NCI-H2227 (cell line): Measurements from ENCODE around the gene PRR5L.
A peak's percentile ranks its signal among the peaks of the same experiment; 100 is the strongest.

ENCODE experiments used
- DNase-seq: peaks from one replicate; lab custom pipeline; 2025; ENCODE audit not compliant: unreplicated experiment; lab: John Stamatoyannopoulos, UW

PRR5L gene

GRCh38 chr11:36278531-36279282 lies 17.4 kb upstream of the PRR5L start:
- DNase-seq = peak; percentile 50

DNA sequence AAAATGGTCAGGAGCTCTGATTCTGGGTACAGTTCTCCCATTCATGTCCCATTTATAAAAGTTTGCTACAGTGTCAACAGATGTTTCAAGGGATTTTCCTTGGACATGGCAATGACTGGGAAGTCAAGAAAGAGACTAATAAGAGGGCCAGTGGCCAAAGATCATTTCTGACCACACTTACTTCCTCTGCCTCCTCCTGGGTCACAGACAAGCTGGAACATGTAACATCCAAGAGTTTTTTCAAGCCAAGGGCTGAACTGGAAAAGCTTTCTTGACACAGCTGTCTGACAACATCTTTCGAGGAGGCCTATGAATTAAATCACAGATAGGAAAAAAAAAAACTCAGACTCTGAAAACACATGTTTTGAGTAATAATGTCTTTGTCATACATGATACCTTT lies 15.6 kb upstream of the PRR5L start:
- DNase-seq = no peak

DNA sequence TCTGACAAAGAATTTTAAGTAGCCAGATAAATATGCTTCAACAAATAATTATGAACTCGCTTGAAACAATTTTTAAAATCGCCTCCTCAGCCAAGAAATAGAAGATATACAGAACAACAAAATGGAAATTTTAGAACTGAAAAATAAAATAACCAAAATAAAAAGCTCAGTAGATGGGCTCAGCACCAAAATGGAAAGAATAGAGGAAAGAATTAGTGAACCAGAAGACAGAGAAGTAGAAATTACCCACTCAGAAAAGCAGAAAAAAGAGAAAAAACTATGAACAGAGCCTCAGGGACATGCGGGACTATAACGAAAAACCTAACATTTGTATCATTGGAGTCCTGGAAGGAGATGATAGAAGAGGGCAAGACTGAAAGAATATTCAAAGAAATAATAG lies 14.2 kb upstream of the PRR5L start:
- DNase-seq = no peak

DNA sequence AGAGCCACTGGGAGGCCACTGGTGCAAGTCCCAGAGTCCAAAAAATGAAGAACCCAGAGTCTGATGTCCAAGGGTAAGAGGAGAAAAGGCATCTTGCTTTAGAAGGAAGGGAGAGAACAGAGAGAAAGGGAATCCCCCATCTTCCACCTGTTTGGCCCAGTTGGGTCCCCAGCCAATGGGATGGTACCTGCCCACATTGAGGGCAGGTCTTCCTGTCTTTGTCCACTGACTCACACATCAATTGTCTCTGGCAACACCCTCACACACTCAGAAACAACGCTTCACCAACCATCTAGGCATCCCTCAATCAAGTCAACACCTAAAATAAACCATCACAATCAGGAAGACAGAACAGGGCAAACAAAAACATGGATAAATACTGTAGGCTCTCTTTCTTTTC lies 13.2 kb upstream of the PRR5L start:
- no peak for DNase-seq

GRCh38 chr11:36288442-36289225 lies 7.5 kb upstream of the PRR5L start:
- no peak for DNase-seq

- peak; percentile 97 for DNase-seq
These were observed 6.7 kb upstream of the PRR5L start, which contains the start of gene COMMD9 for GRCh38 chr11:36289226-36289852. TSS of gene COMMD9 (minus strand) at chr11:36289424. CDS start at chr11:36289412, 12 bp downstream.

DNA sequence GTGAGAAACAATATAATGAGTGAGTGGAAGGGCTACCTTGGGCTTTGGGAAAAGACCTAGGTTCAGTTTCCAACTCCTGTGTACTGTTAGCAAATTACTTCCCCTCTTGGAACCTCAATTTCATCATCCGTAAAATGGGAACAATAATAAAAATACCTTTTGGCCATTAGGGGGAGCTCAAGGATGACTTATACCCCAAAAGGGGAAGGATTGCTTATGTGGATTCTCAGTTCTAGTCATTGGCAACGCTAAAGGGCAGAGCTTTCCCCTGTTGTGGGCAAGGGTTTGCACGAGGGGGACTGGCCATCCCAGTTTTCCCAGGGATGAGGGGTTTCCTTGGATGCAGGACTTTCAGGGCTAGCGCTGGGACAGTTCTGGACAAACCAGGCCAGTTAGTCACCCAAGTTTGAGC lies 3.8 kb upstream of the PRR5L start:
- DNase-seq = peak; percentile 32

GRCh38 chr11:36296884-36297543 lies 926 bp downstream of the PRR5L start:
- no peak for DNase-seq

- DNase-seq = peak; percentile 6
These were observed 4.6 kb downstream of the PRR5L start for GRCh38 chr11:36300650-36301049.

DNA sequence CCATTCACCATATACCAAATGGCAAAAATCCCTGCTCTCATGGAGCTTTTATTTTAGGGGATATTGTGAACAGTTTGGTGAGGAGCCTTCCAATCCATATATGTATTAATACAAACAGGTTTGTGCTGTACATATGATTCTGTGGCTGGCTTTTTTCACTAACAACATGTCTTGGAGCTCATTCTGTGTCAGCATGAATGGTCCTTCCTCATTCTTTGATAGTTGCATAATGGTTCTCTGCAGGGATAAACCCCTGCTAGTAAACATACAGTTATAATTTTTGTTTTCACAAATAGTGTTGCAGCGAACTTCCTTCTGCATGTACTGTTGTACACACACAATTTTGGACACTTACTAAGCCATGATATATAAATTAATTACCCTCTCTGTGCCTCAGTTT lies 8.3 kb downstream of the PRR5L start:
- no peak for DNase-seq

GRCh38 chr11:36305047-36305446 lies 9.0 kb downstream of the PRR5L start:
- DNase-seq = no peak

DNA sequence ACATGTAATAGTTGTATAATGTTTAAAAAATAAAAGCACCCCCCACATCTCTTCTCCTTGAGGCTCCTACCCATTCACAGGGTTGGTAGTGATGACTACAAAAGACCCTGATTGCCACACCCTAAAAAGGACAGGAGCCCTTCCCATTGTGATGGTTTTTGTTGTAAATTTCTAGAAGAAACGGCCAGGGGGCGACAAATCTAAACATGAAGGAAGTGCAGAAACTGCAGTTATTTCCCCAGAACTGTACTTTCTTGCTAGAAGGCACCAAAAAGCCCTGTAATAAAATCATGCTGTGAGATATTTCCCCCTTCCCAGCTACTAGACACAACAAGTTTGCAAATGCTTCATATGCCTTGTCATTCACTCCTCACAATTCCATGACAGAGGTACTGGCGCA lies 10.8 kb downstream of the PRR5L start:
- peak; percentile 66 for DNase-seq

- no peak for DNase-seq
These were observed 12.5 kb downstream of the PRR5L start for GRCh38 chr11:36308577-36308976.

DNA sequence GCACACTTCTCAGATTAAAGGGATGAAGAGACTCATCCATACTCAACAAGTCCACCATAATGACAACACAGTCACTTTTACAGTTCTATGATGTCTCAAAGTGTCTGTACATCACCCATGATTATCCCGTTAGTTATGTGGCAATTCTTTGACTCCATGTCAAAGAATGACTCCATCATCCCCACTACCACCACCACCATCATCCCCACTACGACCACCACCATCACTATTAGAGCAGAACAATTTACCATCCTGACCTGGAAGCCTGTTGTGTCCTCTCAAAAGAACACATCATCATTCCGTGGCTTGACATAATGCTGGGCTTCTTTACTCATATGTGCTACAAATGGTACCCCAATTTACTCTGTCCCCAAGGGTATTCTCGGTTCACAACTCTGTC lies 13.7 kb downstream of the PRR5L start:
- no peak for DNase-seq

DNA sequence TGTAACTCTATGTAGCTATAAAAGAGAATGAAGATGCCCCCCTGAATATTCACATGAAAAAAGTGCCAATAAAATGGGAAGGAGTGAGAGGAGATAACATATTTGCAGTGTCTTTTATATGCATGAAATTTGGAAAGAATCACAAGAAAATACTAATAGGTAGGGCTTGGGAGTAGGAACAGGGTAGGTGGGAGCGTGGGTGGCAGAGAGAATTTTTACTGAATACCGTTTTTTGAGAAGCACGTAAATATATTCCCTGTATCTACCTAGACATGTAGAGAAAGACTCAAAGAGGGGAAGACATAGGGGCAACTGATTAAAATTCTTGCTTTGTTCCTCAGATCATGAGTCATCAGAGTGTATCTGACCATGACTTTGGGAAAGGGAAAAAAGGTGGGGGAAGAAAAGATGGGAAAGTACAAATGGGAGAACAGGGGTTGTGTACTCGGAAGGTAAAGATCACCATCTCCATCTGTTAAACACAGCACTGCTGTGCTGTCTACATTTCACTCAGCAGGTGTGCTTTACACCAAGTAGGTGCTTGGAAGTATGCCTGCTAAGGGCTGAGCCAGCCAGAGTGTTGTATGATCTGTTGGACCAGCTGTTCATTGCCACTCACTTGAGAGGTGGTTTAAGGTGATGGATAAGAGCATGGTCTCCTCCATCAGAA lies 16.0 kb downstream of the PRR5L start:
- DNase-seq = no peak

DNA sequence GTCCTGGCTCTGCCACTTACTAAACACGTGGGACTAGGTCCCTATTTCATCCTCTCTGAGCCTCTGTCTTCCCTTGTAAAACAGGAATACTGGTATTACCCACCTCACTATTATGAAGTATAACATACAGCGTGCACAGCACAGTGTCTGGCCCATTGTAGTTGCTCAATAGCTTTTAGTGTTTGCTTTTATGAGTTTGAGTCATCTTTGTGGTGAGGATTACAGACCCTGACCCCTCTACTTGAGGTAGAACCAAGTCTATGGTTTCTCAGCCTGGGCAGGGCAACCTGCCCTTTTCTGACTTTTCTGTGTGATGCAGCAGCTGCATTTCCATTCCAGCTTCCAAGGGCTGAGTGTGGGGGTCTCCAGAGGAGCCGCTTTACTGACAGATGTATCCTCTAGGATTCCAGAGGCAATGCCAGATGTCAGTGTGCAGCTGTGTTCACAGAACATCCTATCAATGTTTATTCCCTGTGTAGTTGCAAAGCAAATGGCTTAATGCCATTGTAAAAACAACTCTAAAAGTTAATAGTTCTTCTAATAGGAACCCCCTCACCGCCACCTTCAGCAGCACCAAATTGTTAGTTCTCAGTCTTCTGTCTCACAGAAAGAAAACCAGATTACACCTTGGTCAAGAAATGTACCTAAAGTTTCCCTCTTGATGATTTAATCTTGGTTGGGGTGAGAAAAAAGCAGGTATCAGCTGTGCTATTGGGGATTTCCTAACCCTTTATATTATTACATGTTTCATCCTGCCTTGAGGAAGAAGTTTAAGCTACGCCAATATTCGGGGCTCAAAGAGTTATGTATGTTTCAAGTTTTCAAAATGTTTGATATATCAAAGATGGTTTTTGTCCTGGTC lies 16.8 kb downstream of the PRR5L start:
- no peak for DNase-seq

GRCh38 chr11:36313750-36314433 lies 17.8 kb downstream of the PRR5L start:
- no peak for DNase-seq

DNA sequence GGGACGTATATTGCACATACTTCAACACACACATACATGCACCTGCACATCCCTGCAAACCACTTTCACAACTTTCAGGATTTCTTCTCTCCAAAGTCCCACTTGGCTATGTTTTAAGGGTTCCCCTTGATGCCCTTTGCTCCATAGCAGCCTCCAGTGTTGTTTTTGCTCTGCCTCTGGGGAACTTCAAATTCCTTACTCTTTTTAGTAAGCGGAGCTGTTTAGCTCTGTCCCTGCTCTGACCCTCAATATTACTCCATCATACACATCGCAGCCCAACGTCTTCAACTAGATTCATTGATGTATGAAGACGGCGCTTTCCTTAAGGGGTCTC lies 18.3 kb downstream of the PRR5L start:
- no peak for DNase-seq

DNA sequence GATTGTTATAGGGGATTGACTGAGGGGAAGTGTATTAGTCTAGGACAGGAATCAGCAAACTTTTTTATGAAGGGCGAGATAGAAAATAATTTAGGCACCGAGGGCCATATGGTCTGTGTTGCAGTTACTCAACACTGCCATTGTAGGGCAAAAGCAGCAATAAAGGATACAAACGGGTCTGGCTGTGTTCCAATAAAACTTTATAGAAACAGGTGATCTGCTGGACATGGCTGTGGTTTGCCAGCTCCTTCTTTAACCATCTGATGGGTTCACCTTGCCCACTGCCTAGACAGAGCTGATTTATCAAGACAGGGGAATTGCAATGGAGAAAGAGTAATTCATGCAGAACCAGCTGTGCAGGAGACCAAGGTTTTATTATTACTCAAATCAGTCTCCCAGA lies 20.0 kb downstream of the PRR5L start:
- DNase-seq = no peak
